ENCODE measurements around the gene KSR1.
"Not testable (repeated sequence)": the region's sequence is repeated elsewhere in the genome, so short reads cannot be mapped to it uniquely, and the experiment has no call there.

Gene KSR1

GRCh38 chr17:27494192-27495091, 38.2 kb downstream of the KSR1 start:
- DNase-seq (ENCODE audit: low read depth in 2 of 2): no peak

DNA sequence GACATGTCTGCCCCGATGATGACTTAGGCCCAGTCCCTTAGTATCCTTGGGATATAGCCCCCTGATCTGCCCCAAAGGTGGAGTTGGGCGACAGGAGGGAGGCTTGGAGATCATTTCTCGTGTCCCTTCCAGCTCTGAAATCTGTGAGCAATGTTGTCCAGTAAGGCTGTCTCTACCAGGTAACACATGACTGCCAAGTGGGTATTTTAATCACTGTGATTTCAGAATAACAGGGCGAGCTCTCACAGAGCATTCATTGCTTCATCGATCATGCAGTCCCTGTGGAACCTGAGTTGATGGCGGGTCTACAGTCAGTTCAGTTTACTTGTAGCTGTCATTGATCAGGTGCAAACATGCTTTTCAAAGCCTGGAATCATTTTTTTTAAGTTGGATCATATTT, 39.2 kb downstream of the KSR1 start:
- no peak for DNase-seq (ENCODE audit: low read depth in 2 of 2)

DNA sequence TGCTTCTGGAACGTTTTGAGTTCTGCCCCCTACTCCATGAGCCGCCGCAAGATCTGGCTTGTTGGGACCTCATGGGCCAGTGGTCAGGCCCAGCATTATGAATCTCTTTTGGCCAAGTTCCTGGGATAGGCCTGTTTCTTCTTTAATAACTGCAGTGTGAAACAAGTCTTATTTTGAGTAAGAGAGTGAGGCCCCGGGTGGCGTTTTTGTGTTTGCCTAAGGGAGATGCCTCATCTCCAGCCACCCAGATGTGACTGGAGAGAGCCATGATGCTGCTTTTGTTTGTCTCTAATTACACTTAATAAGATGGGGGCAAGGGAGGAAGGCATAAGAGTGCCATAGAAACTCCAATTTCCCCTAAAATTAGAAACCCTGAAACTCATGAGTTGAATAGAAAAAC, 39.8 kb downstream of the KSR1 start:
- no peak for DNase-seq (ENCODE audit: low read depth in 2 of 2)

GRCh38 chr17:27496437-27496943, 40.2 kb downstream of the KSR1 start:
- DNase-seq (ENCODE audit: low read depth in 2 of 2): no peak

DNA sequence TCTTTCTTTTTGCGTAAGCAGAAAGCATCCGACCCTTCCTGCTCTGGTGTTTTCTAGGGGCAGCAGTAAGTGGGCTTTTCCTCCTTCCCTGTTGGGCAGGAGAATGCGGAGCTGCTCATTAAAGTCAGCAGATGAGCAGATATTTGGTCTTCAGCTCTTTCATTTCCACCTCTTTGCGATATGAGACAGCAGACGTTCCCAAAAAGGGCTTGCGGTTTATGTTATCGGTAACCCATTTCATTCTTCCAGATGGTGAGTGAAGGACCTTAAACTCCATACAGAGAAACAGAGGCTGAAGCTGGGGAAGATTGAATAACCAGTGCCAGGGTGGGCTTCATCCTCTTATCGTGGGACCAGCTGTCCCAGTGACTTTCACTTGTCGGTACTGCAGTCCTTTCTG, 40.7 kb downstream of the KSR1 start:
- no peak for DNase-seq (ENCODE audit: low read depth in 2 of 2)

DNA sequence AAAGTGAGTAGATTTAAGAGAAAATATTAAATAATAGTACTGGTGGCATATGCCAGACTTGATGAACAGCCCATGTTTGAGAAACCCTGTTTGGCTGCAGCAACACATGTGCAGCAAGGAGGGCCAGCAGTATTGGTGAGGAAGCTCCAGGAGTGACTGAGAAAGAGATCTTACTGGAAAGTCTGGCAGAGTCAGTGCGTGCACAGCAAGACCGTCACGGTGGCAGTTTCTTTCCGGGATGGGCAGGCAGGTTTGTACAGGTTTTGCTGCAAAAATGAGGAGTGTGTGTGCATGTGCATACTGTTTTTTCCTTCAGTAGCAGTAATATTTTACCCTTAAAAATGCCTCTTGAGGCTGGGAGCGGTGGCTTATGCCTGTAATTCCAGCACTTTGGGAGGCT, 41.4 kb downstream of the KSR1 start:
- no peak for DNase-seq (ENCODE audit: low read depth in 2 of 2)

DNA sequence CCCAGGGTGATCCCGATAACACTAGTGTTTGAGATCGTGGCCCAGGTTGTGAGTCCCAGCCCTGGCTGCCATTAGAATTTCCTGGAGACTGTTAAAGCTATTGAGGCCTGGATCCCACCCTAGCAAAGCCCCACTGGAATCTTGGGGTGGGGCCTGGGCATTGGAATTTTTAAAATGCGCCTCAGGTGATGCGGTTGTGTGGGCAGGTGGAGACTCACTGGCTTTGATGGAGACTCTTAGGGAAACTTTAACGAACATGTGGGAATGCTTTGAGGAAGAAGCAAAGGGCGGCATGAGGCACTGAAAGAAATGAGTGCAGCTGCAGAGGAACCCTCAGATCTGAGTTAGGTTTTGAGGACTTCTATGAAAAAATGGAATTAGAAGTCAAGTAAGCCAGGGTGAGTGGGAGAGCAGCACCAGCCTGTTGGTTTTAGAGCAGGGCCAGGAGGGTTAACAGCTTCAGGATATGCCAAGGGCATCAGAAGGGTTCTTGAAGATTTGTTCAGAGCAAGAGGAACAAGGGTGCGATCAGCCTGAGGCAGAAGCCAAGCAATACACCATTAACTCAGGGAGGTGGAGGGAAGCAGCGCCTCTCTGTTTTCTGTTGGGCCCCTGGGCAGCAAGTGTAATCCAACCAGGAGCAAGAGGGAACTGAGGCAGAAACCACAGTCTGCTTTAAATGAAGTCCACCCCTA, 42.5 kb downstream of the KSR1 start:
- DNase-seq (ENCODE audit: low read depth in 2 of 2): no peak

DNA sequence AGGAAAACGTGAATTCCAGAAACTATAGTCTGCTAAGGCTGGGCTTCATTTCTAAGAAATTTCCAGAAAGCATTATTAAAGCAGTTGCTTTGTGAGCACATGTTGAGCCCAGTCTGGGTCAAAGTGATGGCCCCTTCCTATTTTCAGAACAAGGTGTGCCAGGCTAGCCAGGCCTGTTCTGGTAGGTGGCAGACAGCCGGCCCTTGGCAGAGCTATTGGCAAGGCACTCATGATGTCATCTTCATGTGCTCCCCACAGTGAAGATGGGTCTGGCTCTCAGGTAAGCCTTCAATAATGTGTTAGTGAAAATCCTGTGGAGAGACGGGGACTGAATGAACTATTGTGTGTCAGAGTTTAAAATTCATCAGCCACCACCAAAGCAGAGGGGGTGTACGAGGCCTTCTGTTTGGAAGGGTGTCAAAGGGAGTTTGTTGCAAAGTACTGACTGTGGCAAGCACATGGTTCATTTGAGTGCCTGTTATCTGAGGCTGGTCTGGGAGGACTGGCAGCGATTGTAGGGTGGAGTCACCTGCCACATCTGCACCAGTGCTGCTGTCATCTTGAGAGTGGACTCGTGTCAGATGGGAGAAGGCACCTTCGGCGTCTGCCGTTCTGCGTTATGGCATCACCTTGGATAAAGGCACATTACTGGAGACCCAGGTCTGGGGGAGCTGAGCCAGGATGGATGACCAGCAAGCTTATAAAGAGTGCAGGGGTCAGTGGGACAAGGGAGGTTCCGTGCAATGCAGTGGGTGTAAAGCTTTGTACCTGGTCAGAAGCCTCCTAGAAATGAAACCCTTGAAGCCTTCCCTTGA, 43.4 kb downstream of the KSR1 start:
- no peak for DNase-seq (ENCODE audit: low read depth in 2 of 2)

DNA sequence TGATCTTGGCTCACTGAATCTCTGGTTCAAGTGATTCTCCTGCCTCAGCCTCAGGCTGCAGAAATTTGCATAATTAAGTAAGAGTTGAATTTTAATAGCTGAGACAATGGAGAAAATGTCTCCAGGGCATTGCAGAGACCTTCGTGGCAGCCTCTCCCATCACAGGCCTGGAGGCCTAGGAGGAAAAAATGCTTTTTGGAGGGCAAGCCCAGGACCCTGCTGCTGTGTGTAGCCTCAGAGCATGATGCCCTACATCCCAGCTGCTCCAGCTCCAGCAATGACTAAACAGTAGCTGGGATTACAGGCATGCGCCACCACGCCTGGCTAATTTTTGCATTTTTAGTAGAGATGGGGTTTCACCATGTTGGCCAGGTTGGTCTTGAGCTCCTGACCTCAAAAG, 45.1 kb downstream of the KSR1 start:
- DNase-seq (ENCODE audit: low read depth in 2 of 2): not testable (repeated sequence)

GRCh38 chr17:27502526-27503324, 46.5 kb downstream of the KSR1 start:
- no peak for DNase-seq (ENCODE audit: low read depth in 2 of 2)

DNA sequence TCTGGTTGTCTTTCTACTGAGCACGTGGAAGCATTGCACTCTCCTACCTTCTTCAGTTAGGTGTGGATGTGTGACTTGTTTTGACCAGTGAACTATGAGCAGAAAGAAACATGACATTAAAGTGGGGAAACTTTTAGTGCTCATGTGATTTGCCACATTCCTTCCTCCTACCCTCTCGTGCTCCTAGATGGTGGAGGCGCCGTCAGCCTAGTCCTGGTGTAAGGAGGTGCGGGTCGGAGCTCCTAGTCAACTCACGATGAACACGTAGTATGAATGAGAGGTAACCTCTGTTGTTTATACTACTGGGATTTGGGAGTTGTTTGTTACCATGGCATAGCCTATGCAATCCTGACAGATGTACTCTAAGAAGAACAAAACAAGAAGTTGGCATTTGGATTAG, 47.4 kb downstream of the KSR1 start:
- DNase-seq (ENCODE audit: low read depth in 2 of 2): no peak

DNA sequence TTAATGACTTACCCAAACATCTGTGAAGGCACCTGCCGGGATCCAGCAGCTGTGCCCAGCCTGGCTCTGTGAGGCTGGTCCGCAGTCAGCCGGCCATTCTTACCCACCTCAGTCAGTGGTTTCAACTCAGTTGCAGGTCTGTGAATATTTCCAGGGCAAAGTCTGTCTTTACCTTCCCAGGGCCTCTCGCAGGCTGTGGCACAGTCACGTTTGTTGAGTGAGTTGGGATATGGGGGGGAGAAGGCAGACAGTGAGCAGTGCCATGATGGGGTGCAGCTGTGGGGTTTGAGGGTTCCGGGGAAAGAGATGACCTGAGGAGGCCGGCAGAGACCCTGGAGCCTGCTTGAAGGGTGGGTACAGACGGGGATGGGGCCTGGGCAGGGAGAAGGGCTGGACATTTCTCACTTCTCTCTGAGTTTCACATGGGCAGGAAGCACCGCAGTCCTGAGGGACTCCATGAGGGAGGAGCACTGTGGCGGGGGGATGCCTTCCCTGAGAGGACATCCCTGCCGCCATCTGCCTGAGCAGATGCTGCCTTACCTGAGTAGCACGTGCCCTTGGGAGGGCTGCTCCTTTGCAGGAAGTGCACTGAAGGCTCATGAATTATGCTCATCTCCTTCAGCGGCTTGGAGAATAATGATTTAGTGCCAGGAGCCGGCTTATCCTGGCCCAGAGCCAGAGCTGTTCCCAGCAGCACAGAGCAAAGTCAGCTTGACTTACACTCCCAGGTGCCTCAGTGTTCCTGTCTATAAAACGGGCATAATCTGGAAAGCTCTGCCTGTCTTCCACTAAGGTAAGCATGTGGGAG, 48.1 kb downstream of the KSR1 start:
- DNase-seq (ENCODE audit: low read depth in 2 of 2): no peak

- DNase-seq (ENCODE audit: low read depth in 2 of 2): no peak
Measured at GRCh38 chr17:27506348-27507218, 50.3 kb downstream of the KSR1 start.

- no peak for DNase-seq (ENCODE audit: low read depth in 2 of 2)
Measured at GRCh38 chr17:27511168-27511883, 55.1 kb downstream of the KSR1 start.

DNA sequence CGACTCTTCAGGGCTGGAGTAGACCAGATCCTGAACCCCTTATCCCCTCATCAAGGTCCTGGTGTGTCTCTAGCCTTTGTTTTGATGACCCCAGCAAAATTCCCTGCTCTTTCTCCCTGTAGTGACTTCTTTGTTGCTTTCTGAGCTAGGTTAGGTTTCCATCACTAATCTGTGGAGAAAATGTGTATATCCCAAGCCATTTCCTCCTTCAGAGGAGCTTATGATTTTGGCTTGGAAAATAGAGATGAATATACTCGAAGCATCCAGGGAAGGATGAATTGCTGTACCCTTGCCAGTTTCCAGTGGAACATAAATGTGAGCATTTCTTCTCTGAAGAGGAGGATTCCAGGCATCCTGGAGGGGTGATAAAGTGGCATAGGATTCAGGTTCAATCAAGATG, 55.8 kb downstream of the KSR1 start:
- no peak for DNase-seq (ENCODE audit: low read depth in 2 of 2)

GRCh38 chr17:27512511-27513346, 56.5 kb downstream of the KSR1 start:
- no peak for DNase-seq (ENCODE audit: low read depth in 2 of 2)

DNA sequence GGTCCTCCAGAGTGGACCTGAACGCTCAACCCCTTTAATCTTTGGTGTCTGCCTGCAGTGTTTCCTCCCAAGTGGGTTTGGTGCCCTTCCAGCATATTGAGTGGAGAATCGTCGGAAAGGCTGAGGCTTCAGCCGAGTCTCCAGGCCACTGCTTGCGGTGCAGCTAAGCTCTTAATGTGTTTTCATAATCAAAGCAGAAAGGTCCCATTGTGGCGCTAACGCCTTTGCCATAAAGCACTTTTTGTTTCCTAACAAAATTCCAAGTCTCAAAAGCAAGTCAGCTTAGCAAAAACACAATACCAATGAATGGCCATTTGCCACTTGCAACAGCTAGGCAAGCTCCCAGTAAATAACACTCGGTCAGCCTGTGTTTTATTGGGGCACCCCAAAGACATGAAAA, 57.6 kb downstream of the KSR1 start:
- no peak for DNase-seq (ENCODE audit: low read depth in 2 of 2)
